Measurements from ENCODE around the gene CABLES1.

- TF ChIP-seq CTCF (IDR thresholded peaks at IDR 0.05 in 4 of 5, conservative IDR thresholded peaks at IDR 0.05 in 1 of 5) (no peak), POLR2A (IDR thresholded peaks at IDR 0.05) (no peak)
These were observed 166.7 kb downstream of the CABLES1 start for GRCh38 chr18:23301972-23302371.
